ENCODE measurements around the gene NFIC.

NFIC gene

GRCh38 chr19:3510727-3511126, 144.3 kb downstream of the NFIC start:
- TF ChIP-seq POLR2AphosphoS5 (IDR thresholded peaks at IDR 0.05; ENCODE audit: low read depth, low read length): no peak
- TF ChIP-seq SPI1 (IDR thresholded peaks at IDR 0.05; ENCODE audit: low read depth, low read length): no peak
- no peak for TF ChIP-seq POLR2A (IDR thresholded peaks at IDR 0.05; ENCODE audit: low read depth, low read length)
- TF ChIP-seq PAX5 (IDR thresholded peaks at IDR 0.05; ENCODE audit: insufficient read depth, low read length, severe bottlenecking): no peak
- TF ChIP-seq TAF1 (IDR thresholded peaks at IDR 0.05; ENCODE audit: low read depth, low read length): no peak
- no peak for TF ChIP-seq POU2F2 (IDR thresholded peaks at IDR 0.05; ENCODE audit: low read depth, low read length)
- DNase-seq (ENCODE audit: insufficient read length, low spot score): no peak
- FAIRE-seq: no peak

- FAIRE-seq (no peak), DNase-seq (ENCODE audit: insufficient read length, low spot score) (no peak)
- TF ChIP-seq SPI1 (IDR thresholded peaks at IDR 0.05; ENCODE audit: low read depth, low read length): no peak
- no peak for TF ChIP-seq POU2F2 (IDR thresholded peaks at IDR 0.05; ENCODE audit: low read depth, low read length)
- TF ChIP-seq PAX5 (IDR thresholded peaks at IDR 0.05; ENCODE audit: insufficient read depth, low read length, severe bottlenecking): no peak
- no peak for TF ChIP-seq POLR2A (IDR thresholded peaks at IDR 0.05; ENCODE audit: low read depth, low read length)
- no peak for TF ChIP-seq POLR2AphosphoS5 (IDR thresholded peaks at IDR 0.05; ENCODE audit: low read depth, low read length)
- TF ChIP-seq TAF1 (IDR thresholded peaks at IDR 0.05; ENCODE audit: low read depth, low read length): no peak
Observed at GRCh38 chr19:3511506-3512251, 145.3 kb downstream of the NFIC start.

- no peak for DNase-seq (ENCODE audit: insufficient read length, low spot score)
- no peak for FAIRE-seq
- TF ChIP-seq SPI1 (IDR thresholded peaks at IDR 0.05; ENCODE audit: low read depth, low read length) (no peak), TAF1 (IDR thresholded peaks at IDR 0.05; ENCODE audit: low read depth, low read length) (no peak), POU2F2 (IDR thresholded peaks at IDR 0.05; ENCODE audit: low read depth, low read length) (no peak), PAX5 (IDR thresholded peaks at IDR 0.05; ENCODE audit: insufficient read depth, low read length, severe bottlenecking) (no peak)
Observed at GRCh38 chr19:3512562-3513228, 146.3 kb downstream of the NFIC start.

GRCh38 chr19:3513229-3514140, 147.1 kb downstream of the NFIC start:
- FAIRE-seq (no peak), DNase-seq (ENCODE audit: insufficient read length, low spot score) (no peak)
- TF ChIP-seq POLR2A (IDR thresholded peaks at IDR 0.05; ENCODE audit: low read depth, low read length) (no peak), SPI1 (IDR thresholded peaks at IDR 0.05; ENCODE audit: low read depth, low read length) (no peak), PAX5 (IDR thresholded peaks at IDR 0.05; ENCODE audit: insufficient read depth, low read length, severe bottlenecking) (no peak), POU2F2 (IDR thresholded peaks at IDR 0.05; ENCODE audit: low read depth, low read length) (no peak), POLR2AphosphoS5 (IDR thresholded peaks at IDR 0.05; ENCODE audit: low read depth, low read length) (no peak), TAF1 (IDR thresholded peaks at IDR 0.05; ENCODE audit: low read depth, low read length) (no peak)

GRCh38 chr19:3514930-3515329, 148.5 kb downstream of the NFIC start:
- no peak for FAIRE-seq
- TF ChIP-seq SPI1 (IDR thresholded peaks at IDR 0.05; ENCODE audit: low read depth, low read length): no peak
- no peak for TF ChIP-seq POLR2A (IDR thresholded peaks at IDR 0.05; ENCODE audit: low read depth, low read length)
- TF ChIP-seq POLR2AphosphoS5 (IDR thresholded peaks at IDR 0.05; ENCODE audit: low read depth, low read length): no peak
- no peak for TF ChIP-seq TAF1 (IDR thresholded peaks at IDR 0.05; ENCODE audit: low read depth, low read length)
- no peak for TF ChIP-seq PAX5 (IDR thresholded peaks at IDR 0.05; ENCODE audit: insufficient read depth, low read length, severe bottlenecking)
- no peak for TF ChIP-seq POU2F2 (IDR thresholded peaks at IDR 0.05; ENCODE audit: low read depth, low read length)
- DNase-seq (ENCODE audit: insufficient read length, low spot score): no peak

- no peak for DNase-seq (ENCODE audit: insufficient read length, low spot score)
- TF ChIP-seq PAX5 (IDR thresholded peaks at IDR 0.05; ENCODE audit: insufficient read depth, low read length, severe bottlenecking): no peak
- TF ChIP-seq POLR2A (IDR thresholded peaks at IDR 0.05; ENCODE audit: low read depth, low read length): no peak
- TF ChIP-seq POU2F2 (IDR thresholded peaks at IDR 0.05; ENCODE audit: low read depth, low read length): no peak
- TF ChIP-seq SPI1 (IDR thresholded peaks at IDR 0.05; ENCODE audit: low read depth, low read length): no peak
- FAIRE-seq: no peak
Observed at GRCh38 chr19:3515891-3516422, 149.6 kb downstream of the NFIC start.

GRCh38 chr19:3516675-3517207, 150.4 kb downstream of the NFIC start:
- TF ChIP-seq TAF1 (IDR thresholded peaks at IDR 0.05; ENCODE audit: low read depth, low read length) (no peak), POU2F2 (IDR thresholded peaks at IDR 0.05; ENCODE audit: low read depth, low read length) (no peak), POLR2AphosphoS5 (IDR thresholded peaks at IDR 0.05; ENCODE audit: low read depth, low read length) (no peak), SPI1 (IDR thresholded peaks at IDR 0.05; ENCODE audit: low read depth, low read length) (no peak), POLR2A (IDR thresholded peaks at IDR 0.05; ENCODE audit: low read depth, low read length) (no peak), PAX5 (IDR thresholded peaks at IDR 0.05; ENCODE audit: insufficient read depth, low read length, severe bottlenecking) (no peak)
- DNase-seq (ENCODE audit: insufficient read length, low spot score) (no peak), FAIRE-seq (peak; percentile 77)

- no peak for DNase-seq (ENCODE audit: insufficient read length, low spot score)
- FAIRE-seq: no peak
- no peak for TF ChIP-seq POLR2AphosphoS5 (IDR thresholded peaks at IDR 0.05; ENCODE audit: low read depth, low read length)
- TF ChIP-seq PAX5 (IDR thresholded peaks at IDR 0.05; ENCODE audit: insufficient read depth, low read length, severe bottlenecking): no peak
- no peak for TF ChIP-seq TAF1 (IDR thresholded peaks at IDR 0.05; ENCODE audit: low read depth, low read length)
- TF ChIP-seq POU2F2 (IDR thresholded peaks at IDR 0.05; ENCODE audit: low read depth, low read length): no peak
- no peak for TF ChIP-seq SPI1 (IDR thresholded peaks at IDR 0.05; ENCODE audit: low read depth, low read length)
- TF ChIP-seq POLR2A (IDR thresholded peaks at IDR 0.05; ENCODE audit: low read depth, low read length): no peak
Observed at GRCh38 chr19:3517638-3518037, 151.3 kb downstream of the NFIC start.

Data from GM12891 (cell line).